H9 (cell line): ENCODE results near the gene ALG14. TPM values are rescaled to one million over a fixed set of nuclear protein-coding genes. Genes with fewer than 3 reads are reported as not detected.

Experiments
- DNase-seq: peaks from one replicate; pipeline ENCODE4 v3.0.0-alpha.2; 2017
- H2AFZ ChIP-seq: one replicate; pipeline ENCODE4 v1.6.1; 2013; ENCODE audit warnings: mild to moderate bottlenecking, low read length, control low read depth, moderate library complexity
- H2AK5ac ChIP-seq: 2 replicates; pipeline ENCODE4 v1.6.1; 2013; ENCODE audit warnings: low read length, control low read depth, mixed read lengths; ENCODE audit not compliant: insufficient read length
- H2BK120ac ChIP-seq: one replicate; pipeline ENCODE4 v1.6.1; 2013; ENCODE audit warnings: low read depth, mild to moderate bottlenecking, low read length, control low read depth, inconsistent platforms; ENCODE audit not compliant: poor library complexity, severe bottlenecking
- H2BK12ac ChIP-seq: 2 replicates; pipeline ENCODE4 v1.6.1; 2013; ENCODE audit warnings: low read length, control low read depth, mixed read lengths, low read depth; ENCODE audit not compliant: insufficient read length
- H2BK15ac ChIP-seq: 2 replicates; pipeline ENCODE4 v1.6.1; 2013; ENCODE audit warnings: low read depth, low read length, control low read depth
- H2BK20ac ChIP-seq: one replicate; pipeline ENCODE4 v1.6.1; 2013; ENCODE audit warnings: low read depth, mild to moderate bottlenecking, low read length, control low read depth, inconsistent platforms; ENCODE audit not compliant: poor library complexity, severe bottlenecking
- H2BK5ac ChIP-seq: 2 replicates; pipeline ENCODE4 v1.6.1; 2013; ENCODE audit warnings: low read length, control low read depth, mixed read lengths; ENCODE audit not compliant: insufficient read length
- H3K14ac ChIP-seq: 2 replicates; pipeline ENCODE4 v1.6.1; 2013; ENCODE audit warnings: low read length, control low read depth; ENCODE audit not compliant: insufficient read depth
- H3K18ac ChIP-seq: 2 replicates; pipeline ENCODE4 v1.6.1; 2013; ENCODE audit warnings: low read depth, mild to moderate bottlenecking, mixed read lengths, low read length, control low read depth; ENCODE audit not compliant: insufficient read length
- H3K23ac ChIP-seq: 2 replicates; pipeline ENCODE4 v1.6.1; 2013; ENCODE audit warnings: low read length, control low read depth, mixed read lengths, low read depth; ENCODE audit not compliant: insufficient read length
- H3K23me2 ChIP-seq: 2 replicates; pipeline ENCODE4 v1.6.1; 2013; ENCODE audit warnings: low read depth, mild to moderate bottlenecking, mixed read lengths, low read length, control low read depth; ENCODE audit not compliant: insufficient read length, poor library complexity, severe bottlenecking
- H3K27ac ChIP-seq: 2 replicates; pipeline ENCODE4 v1.5.1; 2013; ENCODE audit warnings: low read length, control low read depth, mixed read lengths, low read depth; ENCODE audit not compliant: insufficient read length
- H3K27me3 ChIP-seq: 2 replicates; pipeline ENCODE4 v1.6.1; 2013; ENCODE audit warnings: low read length, control low read depth, inconsistent platforms; ENCODE audit not compliant: insufficient read depth
- H3K4ac ChIP-seq: 2 replicates; pipeline ENCODE4 v1.6.1; 2013; ENCODE audit warnings: low read depth, mild to moderate bottlenecking, control low read depth, inconsistent platforms, low read length, moderate library complexity
- H3K4me1 ChIP-seq: 2 replicates; pipeline ENCODE4 v1.6.1; 2013; ENCODE audit warnings: low read length, control low read depth, inconsistent platforms; ENCODE audit not compliant: insufficient read depth
- H3K4me2 ChIP-seq: 2 replicates; pipeline ENCODE4 v1.6.1; 2013; ENCODE audit warnings: low read length, control low read depth, mixed read lengths; ENCODE audit not compliant: insufficient read length, insufficient read depth
- H3K56ac ChIP-seq: 2 replicates; pipeline ENCODE4 v1.6.1; 2013; ENCODE audit warnings: low read depth, mild to moderate bottlenecking, mixed read lengths, low read length, control low read depth; ENCODE audit not compliant: insufficient read length
- H3K79me1 ChIP-seq: 2 replicates; pipeline ENCODE4 v1.6.1; 2013; ENCODE audit warnings: low read depth, mild to moderate bottlenecking, moderate library complexity, low read length, control low read depth, inconsistent platforms; ENCODE audit not compliant: insufficient read depth, poor library complexity, severe bottlenecking
- H3K79me2 ChIP-seq: 2 replicates; pipeline ENCODE4 v1.6.1; 2013; ENCODE audit warnings: low read length, control low read depth, inconsistent platforms; ENCODE audit not compliant: insufficient read depth
- H3K9ac ChIP-seq: 2 replicates; pipeline ENCODE4 v1.6.1; 2013; ENCODE audit warnings: low read length, control low read depth, mixed read lengths; ENCODE audit not compliant: insufficient read length; ENCODE audit errors: extremely low read depth
- H3K9me3 ChIP-seq: one replicate; pipeline ENCODE4 v1.6.1; 2013; ENCODE audit warnings: low read depth, low read length, inconsistent platforms; ENCODE audit not compliant: control insufficient read depth
- H3T11ph ChIP-seq: one replicate; pipeline ENCODE4 v1.6.1; 2013; ENCODE audit warnings: mild to moderate bottlenecking, low read length, control low read depth, inconsistent platforms
- H4K20me1 ChIP-seq: one replicate; pipeline ENCODE4 v1.6.1; 2013; ENCODE audit not compliant: control insufficient read depth, insufficient read length, insufficient read depth
- H4K5ac ChIP-seq: 2 replicates; pipeline ENCODE4 v1.6.1; 2013; ENCODE audit warnings: low read depth, mild to moderate bottlenecking, mixed read lengths, low read length, control low read depth; ENCODE audit not compliant: insufficient read length
- H4K8ac ChIP-seq: replicated peaks from 2 replicates; pipeline ENCODE4 v1.6.1; 2013; ENCODE audit warnings: low read length, control low read depth, mixed read lengths, low read depth; ENCODE audit not compliant: insufficient read length
- H4K91ac ChIP-seq: 2 replicates; pipeline ENCODE4 v1.6.1; 2013; ENCODE audit warnings: low read depth, mild to moderate bottlenecking, moderate library complexity, mixed read lengths, low read length, control low read depth; ENCODE audit not compliant: insufficient read length
- H3K27ac Mint-ChIP-seq, 3 experiments: 2 replicates in 2 of 3; 3 replicates in 1 of 3; pipeline ENCODE4 v1.8.0; 2020 to 2021; ENCODE audit warnings: mixed read lengths in 3 of 3, mild to moderate bottlenecking in 1 of 3, moderate library complexity in 1 of 3
- H3K27me3 Mint-ChIP-seq: 2 replicates; pipeline ENCODE4 v1.8.0; 2021; ENCODE audit warnings: low read depth, mild to moderate bottlenecking, moderate library complexity, mixed read lengths
- H3K36me3 Mint-ChIP-seq, 3 experiments: 2 replicates in 2 of 3; 3 replicates in 1 of 3; pipeline ENCODE4 v1.8.0; 2020 to 2021; ENCODE audit warnings: low read depth in 3 of 3, mixed read lengths in 3 of 3; ENCODE audit not compliant: insufficient read depth in 1 of 3
- H3K4me1 Mint-ChIP-seq, 2 experiments: 2 replicates each; pipeline ENCODE4 v1.8.0; 2020; ENCODE audit warnings: mixed read lengths in 2 of 2
- H3K4me3 Mint-ChIP-seq, 2 experiments: 2 replicates in 1 of 2; 3 replicates in 1 of 2; pipeline ENCODE4 v1.8.0; 2020 to 2021; ENCODE audit warnings: mild to moderate bottlenecking in 2 of 2, mixed read lengths in 2 of 2, moderate library complexity in 1 of 2
- H3K9me3 Mint-ChIP-seq, 2 experiments: 2 replicates in 1 of 2; 3 replicates in 1 of 2; pipeline ENCODE4 v1.8.0; 2020; ENCODE audit warnings: mild to moderate bottlenecking in 2 of 2, mixed read lengths in 2 of 2, moderate library complexity in 1 of 2
- CTCF ChIP-seq: fragments of 200-600 bp; sonication (generic); conservative IDR thresholded peaks from 3 replicates; pipeline ENCODE4 v1.8.0; 2021; ENCODE audit warnings: antibody characterized with exemption, mild to moderate bottlenecking
- WGBS: extraction: QIAGEN DNeasy Blood & Tissue Kit; methylation state at CpG from one replicate; pipeline ENCODE4 v1.1.7; 2013; ENCODE audit warnings: missing lambda C conversion rate, low lambda C conversion rate, mixed read lengths; ENCODE audit not compliant: insufficient read length; ENCODE audit errors: extremely low coverage; 5-methylcytosine and 5-hydroxymethylcytosine counted together
- total RNA-seq: library from RNA; stranded (reverse); gene quantifications from 2 replicates; pipeline ENCODE4 v1.2.1, GENCODE V29; 2021

Gene ALG14
- total RNA-seq, 1 experiment from 2014 or later: 2.5 TPM

GRCh38 chr1:95116580-95117206, 43.9 kb upstream of the ALG14 start:
- Histone ChIP-seq H2BK12ac (no peak overlapping the region), H4K91ac (no peak overlapping the region), H2BK5ac (no peak overlapping the region), H3K27ac (no peak overlapping the region), H4K8ac (no peak overlapping the region), H3K23ac (no peak overlapping the region), H3K4me1 (no peaks in the 10 kb centered on the region), H3K14ac (no peak overlapping the region), H4K5ac (no peak overlapping the region), H2BK20ac (no peak overlapping the region), H2AK5ac (no peak overlapping the region), H2BK120ac (no peak overlapping the region), H3K4ac (no peak overlapping the region), H3K18ac (no peak overlapping the region), H2AFZ (peak overlapping the region; percentile 87), H3K4me2 (peak overlapping the region; percentile 87), H3K79me2 (no peaks in the 10 kb centered on the region), H3T11ph (no peak overlapping the region), H3K9me3 (no peaks in the 10 kb centered on the region), H3K9ac (no peak overlapping the region), H2BK15ac (no peak overlapping the region), H3K79me1 (no peaks in the 10 kb centered on the region), H3K56ac (no peak overlapping the region), H3K23me2 (peaks cover 8% of the 10 kb centered on the region), H3K27me3 (no peaks in the 10 kb centered on the region; the same call in 1 of the 2 replicates), H4K20me1 (no peaks in the 10 kb centered on the region)
- WGBS: no CpG with 5 or more reads among the region's 17 CpGs
- peaks cover 17% of the 10 kb centered on the region for H3K27me3 Mint-ChIP-seq
- H3K27ac Mint-ChIP-seq: 0 out of 7 replicates have a peak overlapping the region, but pooled peaks of 1 of the 3 experiments have one; percentile 65
- H3K36me3 Mint-ChIP-seq: no peaks in the 10 kb centered on the region
- peak overlapping the region; percentile 84 to 96 for H3K4me3 Mint-ChIP-seq
- peak; percentile 77 for TF ChIP-seq CTCF
- H3K9me3 Mint-ChIP-seq: no peaks in the 10 kb centered on the region
- H3K4me1 Mint-ChIP-seq: peaks cover 18 to 21% of the 10 kb centered on the region in 2 experiments
- DNase-seq: peak; percentile 79
